GM21423 (cell line): ENCODE measurements around the gene ZNF446.

Experiments used
- ATAC-seq: cut with Tn5 transposase; IDR thresholded peaks from one replicate; pipeline ENCODE4 v1.9.1; 2021; ENCODE audit warnings: mild to moderate bottlenecking, moderate library complexity; ENCODE audit not compliant: unreplicated experiment

ZNF446 gene

DNA sequence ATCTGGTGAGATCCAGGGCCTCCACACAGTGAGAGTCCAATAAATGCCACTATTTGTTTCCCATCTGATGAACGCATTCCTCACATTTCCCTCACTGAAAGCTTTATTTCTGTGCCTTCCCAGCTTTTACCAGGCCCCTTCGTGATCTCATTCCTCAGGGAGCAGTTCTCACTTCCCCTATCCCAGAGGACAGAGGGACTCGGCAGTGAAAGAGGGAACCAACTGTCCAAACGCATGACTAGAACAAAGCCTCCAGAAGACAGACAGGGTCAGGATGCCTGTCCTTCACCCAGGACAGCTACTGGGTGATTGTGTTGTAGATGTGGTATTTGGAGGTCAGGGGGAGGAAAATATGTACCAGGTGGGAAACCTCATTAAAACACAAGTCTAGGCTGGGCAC, 45.5 kb downstream of the ZNF446 start:
- ATAC-seq = no peak

DNA sequence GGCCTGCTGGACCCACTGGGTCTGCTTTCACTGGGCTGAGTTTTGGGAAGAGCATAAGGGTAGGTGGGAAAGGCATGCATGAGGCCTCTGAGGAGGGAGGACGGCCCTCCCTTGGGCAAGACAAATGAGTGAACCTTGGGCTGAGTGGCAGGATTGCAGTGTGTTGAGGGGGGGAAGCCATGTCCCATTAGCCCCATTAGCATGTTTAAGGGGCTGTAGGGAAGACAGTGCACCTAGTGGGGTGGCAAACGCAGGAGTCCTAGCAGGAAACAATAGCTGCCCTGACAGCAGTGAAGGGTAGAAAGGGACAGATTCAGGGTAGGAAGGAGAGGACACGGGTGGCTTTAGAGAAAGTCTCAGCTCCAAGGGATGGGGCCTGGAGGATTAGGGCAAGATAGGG, 46.6 kb downstream of the ZNF446 start:
- no peak for ATAC-seq

- no peak for ATAC-seq
These were observed 53.3 kb downstream of the ZNF446 start for GRCh38 chr19:58529405-58529804.
